HepG2 (cell line): Measurements from ENCODE around the gene MFN2. TPM values are rescaled to one million over a fixed set of nuclear protein-coding genes. Genes with fewer than 3 reads are reported as not detected.

Source experiments
- AGO1 ChIP-seq: fragments of 200-400 bp; formaldehyde crosslinking; IDR thresholded peaks from 2 replicates; pipeline ENCODE4 v1.6.1; 2017; ENCODE audit warnings: mild to moderate bottlenecking, low read depth, low read length, moderate library complexity; ENCODE audit not compliant: poor library complexity, severe bottlenecking
- ATF3 ChIP-seq: sonication (generic); formaldehyde crosslinking; IDR thresholded peaks from 2 replicates; pipeline ENCODE4 v1.4.0; 2020; ENCODE audit warnings: missing genetic modification reagents
- DDIT3 ChIP-seq: sonication (generic); formaldehyde crosslinking; IDR thresholded peaks from 2 replicates; pipeline ENCODE4 v1.4.0; 2020; ENCODE audit warnings: mild to moderate bottlenecking, missing genetic modification reagents
- EP300 ChIP-seq, 3 experiments: sonication (generic) in 1 of 3; formaldehyde crosslinking in 1 of 3; IDR thresholded peaks; 2 replicates each; pipeline versions ENCODE4 v1.5.1 to v1.6.1; 2011 to 2020; ENCODE audit warnings: low read depth in 2 of 3, low read length in 2 of 3, borderline replicate concordance in 1 of 3, improper control_type of control experiment in 1 of 3, mild to moderate bottlenecking in 1 of 3, missing genetic modification reagents in 1 of 3, moderate library complexity in 1 of 3
- ETS1 ChIP-seq: sonication (generic); formaldehyde crosslinking; IDR thresholded peaks from 2 replicates; pipeline ENCODE4 v1.4.0; 2020; ENCODE audit warnings: missing genetic modification reagents
- KDM4B ChIP-seq: sonication (generic); formaldehyde crosslinking; IDR thresholded peaks from 2 replicates; pipeline ENCODE4 v1.4.0; 2020; ENCODE audit warnings: missing genetic modification reagents
- LCORL ChIP-seq, 2 experiments: fragments of 450-650 bp in 1 of 2; sonication (generic) in 1 of 2; formaldehyde crosslinking in 1 of 2; IDR thresholded peaks; 2 replicates each; pipeline versions ENCODE4 v1.5.0 to v1.6.1; 2017 to 2020; ENCODE audit warnings: antibody characterized with exemption in 1 of 2, missing genetic modification reagents in 1 of 2
- MYNN ChIP-seq: sonication (generic); formaldehyde crosslinking; IDR thresholded peaks from 2 replicates; pipeline ENCODE4 v1.4.0; 2020; ENCODE audit warnings: mild to moderate bottlenecking, low read depth, missing genetic modification reagents
- NFKB2 ChIP-seq: sonication (generic); formaldehyde crosslinking; IDR thresholded peaks from 2 replicates; pipeline ENCODE4 v1.4.0; 2020; ENCODE audit warnings: missing genetic modification reagents, borderline replicate concordance
- NFRKB ChIP-seq: fragments of 450-650 bp; IDR thresholded peaks from 2 replicates; pipeline ENCODE4 v1.6.1; 2017
- NPAS2 ChIP-seq: sonication (generic); formaldehyde crosslinking; IDR thresholded peaks from 2 replicates; pipeline ENCODE4 v1.8.0; 2022; ENCODE audit warnings: mild to moderate bottlenecking, missing genetic modification reagents, borderline replicate concordance
- RBAK ChIP-seq: sonication (generic); formaldehyde crosslinking; IDR thresholded peaks from 2 replicates; pipeline ENCODE4 v1.5.1; 2020; ENCODE audit warnings: mild to moderate bottlenecking, missing genetic modification reagents
- RFXAP ChIP-seq: sonication (generic); formaldehyde crosslinking; IDR thresholded peaks from 2 replicates; pipeline ENCODE4 v1.4.0; 2020; ENCODE audit warnings: missing genetic modification reagents, borderline replicate concordance
- SMAD9 ChIP-seq: sonication (generic); formaldehyde crosslinking; IDR thresholded peaks from 2 replicates; pipeline ENCODE4 v1.5.1; 2020; ENCODE audit warnings: mild to moderate bottlenecking, missing genetic modification reagents
- STAT5B ChIP-seq: sonication (generic); formaldehyde crosslinking; IDR thresholded peaks from 2 replicates; pipeline ENCODE4 v1.4.0; 2020; ENCODE audit warnings: missing genetic modification reagents
- SYNCRIP ChIP-seq: fragments of 200-400 bp; formaldehyde crosslinking; IDR thresholded peaks from 2 replicates; pipeline ENCODE4 v1.6.1; 2018; ENCODE audit warnings: mild to moderate bottlenecking, low read depth, low read length; ENCODE audit not compliant: insufficient read depth
- TBX2 ChIP-seq: sonication (generic); formaldehyde crosslinking; IDR thresholded peaks from 2 replicates; pipeline ENCODE4 v1.5.0; 2020; ENCODE audit warnings: missing genetic modification reagents, mild to moderate bottlenecking, borderline replicate concordance
- TMF1 ChIP-seq: sonication (generic); formaldehyde crosslinking; IDR thresholded peaks from 2 replicates; pipeline ENCODE4 v1.8.1; 2022; ENCODE audit warnings: low read depth, missing genetic modification reagents
- ZBTB14 ChIP-seq: sonication (generic); formaldehyde crosslinking; IDR thresholded peaks from 2 replicates; pipeline ENCODE4 v1.4.0; 2020; ENCODE audit warnings: missing genetic modification reagents
- ZFP90 ChIP-seq: sonication (generic); formaldehyde crosslinking; IDR thresholded peaks from 2 replicates; pipeline ENCODE4 v1.8.0; 2022; ENCODE audit warnings: missing genetic modification reagents, mild to moderate bottlenecking, inconsistent platforms, borderline replicate concordance
- ZFYVE20 ChIP-seq: sonication (generic); formaldehyde crosslinking; IDR thresholded peaks from 2 replicates; pipeline ENCODE4 v1.8.0; 2023; ENCODE audit warnings: low read depth, mild to moderate bottlenecking, moderate library complexity, missing genetic modification reagents, borderline replicate concordance
- ZNF10 ChIP-seq: sonication (generic); formaldehyde crosslinking; IDR thresholded peaks from 2 replicates; pipeline ENCODE4 v1.4.0; 2020; ENCODE audit warnings: mild to moderate bottlenecking, low read depth, missing genetic modification reagents, borderline replicate concordance
- ZNF207 ChIP-seq: fragments of 450-650 bp; IDR thresholded peaks from 2 replicates; pipeline ENCODE4 v1.6.1; 2016; ENCODE audit warnings: antibody characterized with exemption, borderline replicate concordance
- ZNF652 ChIP-seq: IDR thresholded peaks from 2 replicates; pipeline ENCODE4 v1.6.1; 2016; ENCODE audit warnings: low read depth, borderline replicate concordance
- ZNF883 ChIP-seq: sonication (generic); formaldehyde crosslinking; IDR thresholded peaks from 2 replicates; pipeline ENCODE4 v1.5.1; 2020; ENCODE audit warnings: mild to moderate bottlenecking, missing genetic modification reagents; ENCODE audit errors: not compliant biosample characterization
- ZSCAN21 ChIP-seq: sonication (generic); formaldehyde crosslinking; IDR thresholded peaks from 2 replicates; pipeline ENCODE4 v1.8.0; 2022; ENCODE audit warnings: mild to moderate bottlenecking, missing genetic modification reagents, moderate library complexity, borderline replicate concordance
- polyA plus RNA-seq, 8 experiments: library from polyadenylated mRNA; depleted of rRNA in 3 of 8; stranded (reverse) in 7 of 8; unstranded in 1 of 8; fragments of >200 nt; fragmentation: Illumina TruSeq in 4 of 8; extraction: Trizol in 4 of 8; gene quantifications; 2 replicates each; pipeline versions ENCODE4 v1.2.1 to v1.2.3, GENCODE V29; 2011 to 2016; ENCODE audit warnings: low read depth in 4 of 8, missing spikeins in 1 of 8, mixed read lengths in 1 of 8; ENCODE audit not compliant: insufficient read depth in 1 of 8
- total RNA-seq, 5 experiments: library from RNA; depleted of rRNA; stranded (reverse); fragments of >200 nt; fragmentation: Illumina TruSeq; extraction: Trizol; gene quantifications; 2 replicates each; pipeline ENCODE4 v1.2.3, GENCODE V29; 2016; ENCODE audit warnings: low read depth in 1 of 5

Gene MFN2
- total and polyA plus RNA-seq, 2 of the 13 experiments (the other 11 are each of a cell fraction or from before 2014, with no cell fraction given) = 38.7 to 60.9 TPM

- TF ChIP-seq RFXAP (CRISPR knock-in tag) (peak; percentile 66), EP300 (IDR thresholded peaks at IDR 0.05; ENCODE audit: low read depth in 2 of 2, low read length in 2 of 2) (0 out of 4 replicates have a peak, but pooled peaks of 1 of the 2 experiments have one; percentile 7), EP300 (CRISPR knock-in tag; IDR thresholded peaks at IDR 0.05; ENCODE audit: borderline replicate concordance) (peak; percentile 36; the same call in 1 of the 2 replicates), ZNF883 (peak; percentile 70), STAT5B (CRISPR knock-in tag) (no peak), KDM4B (CRISPR knock-in tag) (peak; percentile 21; the same call in 1 of the 2 replicates), ZBTB14 (CRISPR knock-in tag) (no peak), MYNN (no peak), NPAS2 (CRISPR knock-in tag) (no peak), SYNCRIP (no peak), RBAK (CRISPR knock-in tag) (no peak; the same call in 1 of the 2 replicates), ZNF10 (CRISPR knock-in tag) (no peak), SMAD9 (no peak), TBX2 (CRISPR knock-in tag) (peak; percentile 95), TMF1 (CRISPR knock-in tag) (no peak), ATF3 (CRISPR knock-in tag) (peak; percentile 31; the same call in 1 of the 2 replicates), ETS1 (CRISPR knock-in tag) (no peak), ZFYVE20 (no peak), ZFP90 (CRISPR knock-in tag) (peak; percentile 39; the same call in 1 of the 2 replicates), LCORL (IDR thresholded peaks at IDR 0.05) (no peak), LCORL (CRISPR knock-in tag; IDR thresholded peaks at IDR 0.05) (no peak; the same call in 1 of the 2 replicates), NFRKB (0 out of 2 replicates have a peak, but pooled peaks have one; percentile 55), DDIT3 (CRISPR knock-in tag) (no peak), AGO1 (peak; percentile 90), ZSCAN21 (CRISPR knock-in tag) (peak; percentile 78; the same call in 1 of the 2 replicates), ZNF652 (CRISPR knock-in tag) (no peak), ZNF207 (no peak), NFKB2 (CRISPR knock-in tag) (peak; percentile 67; the same call in 1 of the 2 replicates)
Observed at GRCh38 chr1:11979851-11980675, at the start of gene MFN2 (continued).
